ENCODE data around the gene KLC1.

Gene KLC1

GRCh38 chr14:103729496-103730448, 100.8 kb downstream of the KLC1 start:
- Histone ChIP-seq H3F3A (ENCODE audit: control insufficient read depth, insufficient read depth) (no peaks in the 10 kb centered on the region), H3K4me3 (ENCODE audit: low read length) (no peak overlapping the region), H3K4me1 (ENCODE audit: control insufficient read depth, low read length) (no peaks in the 10 kb centered on the region), H3K9me2 (replicated peaks; ENCODE audit: control insufficient read depth, low read length) (no peaks in the 10 kb centered on the region), H3K36me3 (ENCODE audit: control insufficient read depth, low read length) (peaks cover 26% of the 10 kb centered on the region), H4K20me1 (ENCODE audit: control insufficient read depth, insufficient read depth, low read depth, low read length) (no peaks in the 10 kb centered on the region), H3K79me2 (ENCODE audit: control insufficient read depth, low read length) (no peaks in the 10 kb centered on the region), H3K27me3 (ENCODE audit: control insufficient read depth, low read length) (no peaks in the 10 kb centered on the region), H3K4me2 (ENCODE audit: low read length) (no peak overlapping the region), H3K9me3 (ENCODE audit: control insufficient read depth, insufficient read depth, low read length) (no peaks in the 10 kb centered on the region), H3K27ac (ENCODE audit: low read depth, low read length) (no peak overlapping the region)
- TF ChIP-seq, protein P1, sequence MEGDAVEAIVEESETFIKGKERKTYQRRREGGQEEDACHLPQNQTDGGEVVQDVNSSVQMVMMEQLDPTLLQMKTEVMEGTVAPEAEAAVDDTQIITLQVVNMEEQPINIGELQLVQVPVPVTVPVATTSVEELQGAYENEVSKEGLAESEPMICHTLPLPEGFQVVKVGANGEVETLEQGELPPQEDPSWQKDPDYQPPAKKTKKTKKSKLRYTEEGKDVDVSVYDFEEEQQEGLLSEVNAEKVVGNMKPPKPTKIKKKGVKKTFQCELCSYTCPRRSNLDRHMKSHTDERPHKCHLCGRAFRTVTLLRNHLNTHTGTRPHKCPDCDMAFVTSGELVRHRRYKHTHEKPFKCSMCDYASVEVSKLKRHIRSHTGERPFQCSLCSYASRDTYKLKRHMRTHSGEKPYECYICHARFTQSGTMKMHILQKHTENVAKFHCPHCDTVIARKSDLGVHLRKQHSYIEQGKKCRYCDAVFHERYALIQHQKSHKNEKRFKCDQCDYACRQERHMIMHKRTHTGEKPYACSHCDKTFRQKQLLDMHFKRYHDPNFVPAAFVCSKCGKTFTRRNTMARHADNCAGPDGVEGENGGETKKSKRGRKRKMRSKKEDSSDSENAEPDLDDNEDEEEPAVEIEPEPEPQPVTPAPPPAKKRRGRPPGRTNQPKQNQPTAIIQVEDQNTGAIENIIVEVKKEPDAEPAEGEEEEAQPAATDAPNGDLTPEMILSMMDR (IDR thresholded peaks at IDR 0.05; ENCODE audit: low read depth, low read length, poor library complexity, severe bottlenecking), result no peak
- TF ChIP-seq EZH2phosphoT487 (IDR thresholded peaks at IDR 0.05; ENCODE audit: borderline replicate concordance, low read length), result no peak

DNA sequence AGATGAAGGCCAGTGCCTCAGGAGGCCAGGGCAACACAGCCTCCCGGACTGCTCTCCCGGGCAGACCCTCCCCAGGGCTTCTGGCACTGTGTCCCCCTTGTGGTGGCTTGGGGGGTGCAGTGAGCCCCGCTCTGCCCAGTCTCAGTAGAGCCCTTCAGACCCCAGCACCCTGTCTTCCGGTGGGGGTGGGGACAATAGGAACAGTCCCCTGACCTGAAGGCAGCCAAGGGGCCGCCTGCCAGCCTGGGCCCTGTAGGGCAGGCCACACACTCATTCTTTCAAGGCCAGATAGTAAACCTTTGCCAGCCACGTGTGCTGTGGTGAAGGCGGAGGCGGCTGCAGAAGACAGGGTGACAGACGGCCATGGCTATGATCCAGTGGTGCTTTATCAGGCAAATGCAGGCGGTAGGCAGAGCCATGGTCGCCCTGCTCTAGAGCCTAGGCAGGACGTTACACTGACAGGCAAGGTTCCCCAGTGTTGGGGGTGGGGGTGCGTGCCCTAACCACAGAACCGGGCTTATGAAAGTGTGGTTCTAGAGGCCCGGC, 101.6 kb downstream of the KLC1 start:
- Histone ChIP-seq H3K4me2 (ENCODE audit: low read length) (no peak overlapping the region), H3K27me3 (ENCODE audit: control insufficient read depth, low read length) (no peaks in the 10 kb centered on the region), H3K27ac (ENCODE audit: low read depth, low read length) (no peak overlapping the region), H3K9me3 (ENCODE audit: control insufficient read depth, insufficient read depth, low read length) (no peaks in the 10 kb centered on the region), H3K36me3 (ENCODE audit: control insufficient read depth, low read length) (peaks cover 26% of the 10 kb centered on the region), H4K20me1 (ENCODE audit: control insufficient read depth, insufficient read depth, low read depth, low read length) (no peaks in the 10 kb centered on the region), H3K4me3 (ENCODE audit: low read length) (no peak overlapping the region), H3F3A (ENCODE audit: control insufficient read depth, insufficient read depth) (no peaks in the 10 kb centered on the region), H3K9me2 (replicated peaks; ENCODE audit: control insufficient read depth, low read length) (no peaks in the 10 kb centered on the region), H3K79me2 (ENCODE audit: control insufficient read depth, low read length) (no peaks in the 10 kb centered on the region), H3K4me1 (ENCODE audit: control insufficient read depth, low read length) (no peaks in the 10 kb centered on the region)
- TF ChIP-seq, protein P1 (IDR thresholded peaks at IDR 0.05; ENCODE audit: low read depth, low read length, poor library complexity, severe bottlenecking), result no peak
- TF ChIP-seq EZH2phosphoT487 (IDR thresholded peaks at IDR 0.05; ENCODE audit: borderline replicate concordance, low read length), result no peak

GRCh38 chr14:103731481-103731880, 102.5 kb downstream of the KLC1 start:
- Histone ChIP-seq H3K4me1 (ENCODE audit: control insufficient read depth, low read length) (no peaks in the 10 kb centered on the region), H3F3A (ENCODE audit: control insufficient read depth, insufficient read depth) (no peaks in the 10 kb centered on the region), H3K27me3 (ENCODE audit: control insufficient read depth, low read length) (no peaks in the 10 kb centered on the region), H3K36me3 (ENCODE audit: control insufficient read depth, low read length) (peaks cover 26% of the 10 kb centered on the region), H3K4me2 (ENCODE audit: low read length) (no peak overlapping the region), H3K79me2 (ENCODE audit: control insufficient read depth, low read length) (no peaks in the 10 kb centered on the region), H4K20me1 (ENCODE audit: control insufficient read depth, insufficient read depth, low read depth, low read length) (no peaks in the 10 kb centered on the region), H3K27ac (ENCODE audit: low read depth, low read length) (no peak overlapping the region), H3K4me3 (ENCODE audit: low read length) (no peak overlapping the region), H3K9me3 (ENCODE audit: control insufficient read depth, insufficient read depth, low read length) (no peaks in the 10 kb centered on the region), H3K9me2 (replicated peaks; ENCODE audit: control insufficient read depth, low read length) (no peaks in the 10 kb centered on the region)
- TF ChIP-seq, protein P1 (IDR thresholded peaks at IDR 0.05; ENCODE audit: low read depth, low read length, poor library complexity, severe bottlenecking), result no peak
- no peak for TF ChIP-seq EZH2phosphoT487 (IDR thresholded peaks at IDR 0.05; ENCODE audit: borderline replicate concordance, low read length)

All from DOHH2 (cell line).